Measurements from ENCODE around the gene OCIAD1.
"Not testable (repeated sequence)": the region's sequence is repeated elsewhere in the genome, so short reads cannot be mapped to it uniquely, and the experiment has no call there.

OCIAD1 gene

GRCh38 chr4:48862661-48863060, 31.8 kb downstream of the OCIAD1 start:
- Histone ChIP-seq H3K4me3 (ENCODE audit: low read length) (no peak overlapping the region), H3K27me3 (ENCODE audit: control insufficient read depth, insufficient read depth, low read length) (no peaks in the 10 kb centered on the region), H3K4me1 (ENCODE audit: control insufficient read depth, insufficient read depth, low read length) (no peaks in the 10 kb centered on the region), H3K9me3 (ENCODE audit: control insufficient read depth, low read length) (no peaks in the 10 kb centered on the region), H3K9ac (ENCODE audit: low read length) (no peak overlapping the region), H3K36me3 (ENCODE audit: control insufficient read depth, insufficient read depth, low read length) (peaks cover 6% of the 10 kb centered on the region)

GRCh38 chr4:48863728-48864127, 32.8 kb downstream of the OCIAD1 start:
- H3K9ac ChIP-seq (ENCODE audit: low read length): no peak overlapping the region
- no peaks in the 10 kb centered on the region for H3K4me1 ChIP-seq (ENCODE audit: control insufficient read depth, insufficient read depth, low read length)
- no peaks in the 10 kb centered on the region for H3K9me3 ChIP-seq (ENCODE audit: control insufficient read depth, low read length)
- peaks cover 6% of the 10 kb centered on the region for H3K36me3 ChIP-seq (ENCODE audit: control insufficient read depth, insufficient read depth, low read length)
- no peaks in the 10 kb centered on the region for H3K27me3 ChIP-seq (ENCODE audit: control insufficient read depth, insufficient read depth, low read length)
- no peak overlapping the region for H3K4me3 ChIP-seq (ENCODE audit: low read length)

- not testable (repeated sequence) for H3K9me3 ChIP-seq (ENCODE audit: control insufficient read depth, low read length); H3K4me3 ChIP-seq (ENCODE audit: low read length); H3K9ac ChIP-seq (ENCODE audit: low read length); H3K4me1 ChIP-seq (ENCODE audit: control insufficient read depth, insufficient read depth, low read length); H3K27me3 ChIP-seq (ENCODE audit: control insufficient read depth, insufficient read depth, low read length); H3K36me3 ChIP-seq (ENCODE audit: control insufficient read depth, insufficient read depth, low read length)
These were observed 33.8 kb downstream of the OCIAD1 start for GRCh38 chr4:48864696-48865095.

GRCh38 chr4:48877827-48878535, 47.1 kb downstream of the OCIAD1 start:
- H3K4me1 ChIP-seq (ENCODE audit: control insufficient read depth, insufficient read depth, low read length): no peaks in the 10 kb centered on the region
- no peaks in the 10 kb centered on the region for H3K27me3 ChIP-seq (ENCODE audit: control insufficient read depth, insufficient read depth, low read length)
- no peak overlapping the region for H3K4me3 ChIP-seq (ENCODE audit: low read length)
- H3K9me3 ChIP-seq (ENCODE audit: control insufficient read depth, low read length): no peaks in the 10 kb centered on the region
- H3K36me3 ChIP-seq (ENCODE audit: control insufficient read depth, insufficient read depth, low read length): no peaks in the 10 kb centered on the region
- no peak overlapping the region for H3K9ac ChIP-seq (ENCODE audit: low read length)

- no peak overlapping the region for H3K9ac ChIP-seq (ENCODE audit: low read length)
- no peak overlapping the region for H3K4me3 ChIP-seq (ENCODE audit: low read length)
- H3K4me1 ChIP-seq (ENCODE audit: control insufficient read depth, insufficient read depth, low read length): no peaks in the 10 kb centered on the region
- no peaks in the 10 kb centered on the region for H3K9me3 ChIP-seq (ENCODE audit: control insufficient read depth, low read length)
- H3K27me3 ChIP-seq (ENCODE audit: control insufficient read depth, insufficient read depth, low read length): no peaks in the 10 kb centered on the region
- no peaks in the 10 kb centered on the region for H3K36me3 ChIP-seq (ENCODE audit: control insufficient read depth, insufficient read depth, low read length)
These were observed 48.9 kb downstream of the OCIAD1 start for GRCh38 chr4:48879561-48880442.

- H3K9me3 ChIP-seq (ENCODE audit: control insufficient read depth, low read length); H3K4me1 ChIP-seq (ENCODE audit: control insufficient read depth, insufficient read depth, low read length); H3K36me3 ChIP-seq (ENCODE audit: control insufficient read depth, insufficient read depth, low read length); H3K4me3 ChIP-seq (ENCODE audit: low read length); H3K9ac ChIP-seq (ENCODE audit: low read length); H3K27me3 ChIP-seq (ENCODE audit: control insufficient read depth, insufficient read depth, low read length): not testable (repeated sequence)
These were observed 50.8 kb downstream of the OCIAD1 start for GRCh38 chr4:48881646-48882045.

- H3K36me3 ChIP-seq (ENCODE audit: control insufficient read depth, insufficient read depth, low read length); H3K4me1 ChIP-seq (ENCODE audit: control insufficient read depth, insufficient read depth, low read length); H3K4me3 ChIP-seq (ENCODE audit: low read length); H3K27me3 ChIP-seq (ENCODE audit: control insufficient read depth, insufficient read depth, low read length); H3K9ac ChIP-seq (ENCODE audit: low read length); H3K9me3 ChIP-seq (ENCODE audit: control insufficient read depth, low read length): not testable (repeated sequence)
These were observed 58.9 kb downstream of the OCIAD1 start for GRCh38 chr4:48889750-48890149.

GRCh38 chr4:48891028-48891619, 60.2 kb downstream of the OCIAD1 start:
- H3K9me3 ChIP-seq (ENCODE audit: control insufficient read depth, low read length): no peaks in the 10 kb centered on the region
- no peak overlapping the region for H3K9ac ChIP-seq (ENCODE audit: low read length)
- H3K27me3 ChIP-seq (ENCODE audit: control insufficient read depth, insufficient read depth, low read length): no peaks in the 10 kb centered on the region
- no peaks in the 10 kb centered on the region for H3K4me1 ChIP-seq (ENCODE audit: control insufficient read depth, insufficient read depth, low read length)
- H3K36me3 ChIP-seq (ENCODE audit: control insufficient read depth, insufficient read depth, low read length): no peaks in the 10 kb centered on the region
- no peak overlapping the region for H3K4me3 ChIP-seq (ENCODE audit: low read length)

GRCh38 chr4:48896845-48897244, 66.0 kb downstream of the OCIAD1 start:
- H3K27me3 ChIP-seq (ENCODE audit: control insufficient read depth, insufficient read depth, low read length): no peaks in the 10 kb centered on the region
- no peak overlapping the region for H3K4me3 ChIP-seq (ENCODE audit: low read length)
- no peak overlapping the region for H3K9ac ChIP-seq (ENCODE audit: low read length)
- peaks cover 6% of the 10 kb centered on the region for H3K4me1 ChIP-seq (ENCODE audit: control insufficient read depth, insufficient read depth, low read length)
- no peaks in the 10 kb centered on the region for H3K36me3 ChIP-seq (ENCODE audit: control insufficient read depth, insufficient read depth, low read length)
- H3K9me3 ChIP-seq (ENCODE audit: control insufficient read depth, low read length): no peaks in the 10 kb centered on the region

GRCh38 chr4:48898733-48899431, 68.0 kb downstream of the OCIAD1 start:
- Histone ChIP-seq H3K9ac (ENCODE audit: low read length) (no peak overlapping the region), H3K36me3 (ENCODE audit: control insufficient read depth, insufficient read depth, low read length) (no peaks in the 10 kb centered on the region), H3K27me3 (ENCODE audit: control insufficient read depth, insufficient read depth, low read length) (no peaks in the 10 kb centered on the region), H3K4me1 (ENCODE audit: control insufficient read depth, insufficient read depth, low read length) (peaks cover 16% of the 10 kb centered on the region), H3K9me3 (ENCODE audit: control insufficient read depth, low read length) (no peaks in the 10 kb centered on the region), H3K4me3 (ENCODE audit: low read length) (no peak overlapping the region)

- peaks cover 16% of the 10 kb centered on the region for H3K4me1 ChIP-seq (ENCODE audit: control insufficient read depth, insufficient read depth, low read length)
- H3K36me3 ChIP-seq (ENCODE audit: control insufficient read depth, insufficient read depth, low read length): no peaks in the 10 kb centered on the region
- H3K9me3 ChIP-seq (ENCODE audit: control insufficient read depth, low read length): no peaks in the 10 kb centered on the region
- H3K4me3 ChIP-seq (ENCODE audit: low read length): no peak overlapping the region
- H3K27me3 ChIP-seq (ENCODE audit: control insufficient read depth, insufficient read depth, low read length): no peaks in the 10 kb centered on the region
- H3K9ac ChIP-seq (ENCODE audit: low read length): no peak overlapping the region
These were observed 68.5 kb downstream of the OCIAD1 start for GRCh38 chr4:48899432-48899749.

- H3K9ac ChIP-seq (ENCODE audit: low read length): no peak overlapping the region
- H3K4me1 ChIP-seq (ENCODE audit: control insufficient read depth, insufficient read depth, low read length): peaks cover 20% of the 10 kb centered on the region
These were observed 69.1 kb downstream of the OCIAD1 start for GRCh38 chr4:48899950-48900349.

More at GRCh38 chr4:48899950-48900349, 69.1 kb downstream of the OCIAD1 start:
- no peak overlapping the region for H3K4me3 ChIP-seq (ENCODE audit: low read length)
- H3K36me3 ChIP-seq (ENCODE audit: control insufficient read depth, insufficient read depth, low read length): no peaks in the 10 kb centered on the region
- no peaks in the 10 kb centered on the region for H3K27me3 ChIP-seq (ENCODE audit: control insufficient read depth, insufficient read depth, low read length)
- H3K9me3 ChIP-seq (ENCODE audit: control insufficient read depth, low read length): no peaks in the 10 kb centered on the region

Measured in mucosa of stomach (tissue), 1 donor.